ENCODE results near the gene CCNI.

DNA sequence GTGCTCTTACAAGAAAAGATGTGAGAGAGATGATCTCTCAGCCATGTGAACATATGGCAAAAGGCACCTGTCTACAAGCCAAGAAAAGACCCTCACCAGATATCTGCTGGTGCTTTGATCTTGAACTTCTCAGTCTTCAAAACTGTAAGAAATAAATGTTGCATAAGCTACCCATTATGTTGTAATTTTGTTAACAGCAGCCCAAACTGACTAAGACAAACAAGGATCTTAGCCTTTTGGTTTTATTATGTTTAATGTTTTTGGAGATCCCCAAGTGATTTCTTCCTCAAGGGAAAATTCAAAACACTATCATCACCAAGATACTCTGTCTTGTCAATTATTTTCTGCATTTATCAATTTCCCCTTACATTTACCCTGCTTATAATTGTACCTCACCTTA lies 21.8 kb upstream of the CCNI start:
- TF ChIP-seq ZNF274 (IDR thresholded peaks at IDR 0.05; ENCODE audit: low read depth, low read length) (no peak), YY1 (IDR thresholded peaks at IDR 0.05; ENCODE audit: insufficient read depth, insufficient read length) (no peak), SUZ12 (IDR thresholded peaks at IDR 0.05; ENCODE audit: extremely low read depth, insufficient read depth, insufficient read length) (no peak)
